ENCODE measurements around the gene OR10H1. TPM values are rescaled to one million over a fixed set of nuclear protein-coding genes. Genes with fewer than 3 reads are reported as not detected.
"Not testable (repeated sequence)": the region's sequence is repeated elsewhere in the genome, so short reads cannot be mapped to it uniquely, and the experiment has no call there.

The OR10H1 gene
- total RNA-seq, 1 donor from 2014 or later, result not detected

DNA sequence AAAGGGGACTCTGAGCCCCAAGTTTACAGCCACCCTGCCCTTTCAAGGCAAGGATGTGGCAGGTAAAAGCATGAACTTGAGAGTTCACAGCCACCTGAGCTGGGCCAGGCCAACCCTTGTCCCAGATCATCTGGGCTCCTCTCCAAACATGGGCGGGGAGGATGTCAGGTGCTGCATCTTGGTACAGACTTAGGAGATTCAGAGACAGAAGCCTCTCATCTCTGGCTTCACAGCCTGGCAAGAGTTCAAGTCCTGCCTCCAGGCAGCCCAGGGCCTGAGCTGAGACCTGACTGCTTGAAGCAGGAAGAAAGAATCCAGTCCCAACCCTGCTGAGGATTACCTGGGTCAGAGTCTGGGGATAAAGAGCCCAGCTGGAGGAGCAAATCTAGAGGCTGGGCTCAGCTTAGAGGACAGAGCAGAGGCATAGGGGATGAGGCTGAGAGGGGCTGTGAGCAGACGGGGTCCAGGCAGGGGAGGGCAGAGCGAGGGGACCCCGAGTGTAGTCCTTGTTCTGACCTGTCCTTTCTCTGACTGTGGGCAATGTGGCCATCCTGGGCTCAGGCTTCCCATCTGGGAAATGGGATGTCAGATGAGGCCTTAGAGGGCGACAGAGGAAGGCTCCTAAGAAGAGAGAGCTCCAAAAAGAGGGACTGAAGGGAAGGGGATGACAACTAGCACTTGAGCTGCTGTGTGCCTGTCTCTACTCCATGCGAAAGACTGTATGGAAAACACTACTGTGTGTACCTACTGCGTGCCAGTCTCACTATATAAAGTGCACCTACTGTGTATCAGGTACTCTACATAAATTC is 34.6 kb downstream of the OR10H1 start:
- intact Hi-C loops (cut with micrococcal nuclease), result no loop called here
- Histone ChIP-seq H3K4me3 (no peak overlapping the region), H3K27ac (replicated peaks) (peak overlapping the region; percentile 85), H3K36me3 (no peaks in the 10 kb centered on the region), H3K27me3 (ENCODE audit: low read depth) (peaks cover 20% of the 10 kb centered on the region), H3K9me3 (replicated peaks) (no peaks in the 10 kb centered on the region), H3K4me1 (peaks cover 36% of the 10 kb centered on the region)
- DNase-seq, result no peak
- TF ChIP-seq, protein P1, sequence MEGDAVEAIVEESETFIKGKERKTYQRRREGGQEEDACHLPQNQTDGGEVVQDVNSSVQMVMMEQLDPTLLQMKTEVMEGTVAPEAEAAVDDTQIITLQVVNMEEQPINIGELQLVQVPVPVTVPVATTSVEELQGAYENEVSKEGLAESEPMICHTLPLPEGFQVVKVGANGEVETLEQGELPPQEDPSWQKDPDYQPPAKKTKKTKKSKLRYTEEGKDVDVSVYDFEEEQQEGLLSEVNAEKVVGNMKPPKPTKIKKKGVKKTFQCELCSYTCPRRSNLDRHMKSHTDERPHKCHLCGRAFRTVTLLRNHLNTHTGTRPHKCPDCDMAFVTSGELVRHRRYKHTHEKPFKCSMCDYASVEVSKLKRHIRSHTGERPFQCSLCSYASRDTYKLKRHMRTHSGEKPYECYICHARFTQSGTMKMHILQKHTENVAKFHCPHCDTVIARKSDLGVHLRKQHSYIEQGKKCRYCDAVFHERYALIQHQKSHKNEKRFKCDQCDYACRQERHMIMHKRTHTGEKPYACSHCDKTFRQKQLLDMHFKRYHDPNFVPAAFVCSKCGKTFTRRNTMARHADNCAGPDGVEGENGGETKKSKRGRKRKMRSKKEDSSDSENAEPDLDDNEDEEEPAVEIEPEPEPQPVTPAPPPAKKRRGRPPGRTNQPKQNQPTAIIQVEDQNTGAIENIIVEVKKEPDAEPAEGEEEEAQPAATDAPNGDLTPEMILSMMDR (IDR thresholded peaks at IDR 0.05; ENCODE audit: borderline replicate concordance), result no peak

DNA sequence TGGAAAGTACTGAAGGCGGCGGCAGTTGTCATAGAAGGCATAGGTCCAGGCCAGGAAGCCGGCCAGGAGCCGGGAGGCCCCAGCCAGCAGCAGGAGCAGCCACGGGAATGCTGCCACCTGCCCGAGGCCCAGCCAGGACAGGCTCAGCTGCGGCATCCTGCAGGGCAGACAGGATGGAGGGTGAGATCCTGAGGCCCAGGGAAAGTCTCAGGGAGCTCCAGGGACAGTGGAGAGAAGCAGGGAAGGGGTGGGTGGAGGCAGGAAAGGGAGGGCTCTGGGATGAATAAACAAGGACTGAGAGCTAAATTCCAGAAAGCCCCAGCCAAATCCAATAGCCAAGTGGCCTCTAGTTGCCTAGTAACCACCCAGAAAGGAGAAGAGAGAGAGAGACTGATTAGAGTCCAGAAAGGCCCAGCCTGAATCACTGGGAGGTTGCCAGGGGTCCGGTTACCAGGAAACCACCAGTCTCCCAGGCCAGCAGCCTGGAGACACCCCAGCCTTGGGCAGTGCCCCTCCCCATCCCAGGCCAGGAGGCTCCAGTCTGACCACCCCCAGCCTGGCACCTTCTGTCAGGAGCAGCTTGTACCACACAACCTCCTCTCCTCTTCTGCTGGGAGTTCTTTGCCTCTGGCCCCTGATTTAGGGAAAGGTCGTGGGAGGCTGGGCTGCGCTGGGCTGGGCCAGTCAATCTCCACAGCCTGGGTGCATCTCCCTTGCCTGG is 35.5 kb downstream of the OR10H1 start:
- H3K4me3 ChIP-seq, result peak overlapping the region; percentile 53
- no peaks in the 10 kb centered on the region for H3K36me3 ChIP-seq
- H3K27me3 ChIP-seq (ENCODE audit: low read depth), result peaks cover 24% of the 10 kb centered on the region
- H3K27ac ChIP-seq (replicated peaks), result peak overlapping the region; percentile 85
- DNase-seq, result peak; percentile 73
- H3K9me3 ChIP-seq (replicated peaks), result no peaks in the 10 kb centered on the region
- peaks cover 36% of the 10 kb centered on the region for H3K4me1 ChIP-seq
- intact Hi-C loops (cut with micrococcal nuclease), result no loop called here
- TF ChIP-seq, protein P1 (IDR thresholded peaks at IDR 0.05; ENCODE audit: borderline replicate concordance), result peak; percentile 12

DNA sequence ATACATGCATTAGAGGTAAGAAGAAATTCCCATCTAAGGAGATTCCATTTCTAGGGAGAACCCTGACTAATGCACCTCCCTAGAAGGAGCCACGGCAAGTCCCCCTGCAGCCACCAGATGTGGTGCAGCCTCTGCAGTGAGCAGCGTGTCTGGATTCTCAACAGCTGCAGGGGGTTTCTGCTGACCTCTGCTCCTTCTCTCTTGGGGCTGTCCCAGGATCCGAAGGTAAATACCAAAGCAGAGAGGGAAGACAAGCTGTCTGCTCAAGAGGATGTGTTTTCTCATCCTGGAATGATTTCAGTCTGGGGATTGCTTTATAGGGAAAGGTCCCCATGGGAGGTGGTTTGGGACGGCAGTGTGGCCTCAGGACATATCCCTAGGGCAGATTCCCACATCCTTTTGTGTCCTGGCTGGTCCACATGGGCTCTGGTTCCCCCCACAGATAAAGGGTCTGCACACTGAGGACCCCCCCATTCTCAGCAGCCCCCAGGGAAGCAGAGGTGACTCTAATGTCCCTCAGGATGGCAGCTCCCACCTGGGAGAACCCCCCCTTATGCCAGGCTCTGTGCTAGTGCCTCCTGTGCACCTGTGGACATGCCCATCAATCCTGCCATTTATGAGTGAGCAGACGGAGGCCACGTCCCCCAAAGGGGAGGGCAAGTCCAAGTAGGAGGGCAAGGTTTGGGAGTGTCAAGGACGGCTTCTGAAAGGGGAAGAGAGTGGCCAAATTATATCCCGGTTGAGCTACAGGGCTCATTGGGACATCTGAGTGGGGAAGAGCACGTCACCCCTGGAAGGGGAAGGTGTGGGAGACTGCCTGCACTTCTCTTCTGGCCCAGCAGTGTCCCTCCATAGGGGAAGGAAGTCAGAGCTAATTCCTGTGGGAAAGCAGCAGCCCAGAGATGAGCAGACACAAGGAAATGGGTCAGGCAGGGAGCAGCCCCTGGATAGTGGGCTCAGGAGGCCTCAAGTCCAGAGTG is 38.2 kb downstream of the OR10H1 start:
- H3K4me1 ChIP-seq, result peaks cover 36% of the 10 kb centered on the region
- H3K27ac ChIP-seq (replicated peaks), result no peak overlapping the region
- intact Hi-C loops (cut with micrococcal nuclease), result no loop called here
- TF ChIP-seq, protein P1 (IDR thresholded peaks at IDR 0.05; ENCODE audit: borderline replicate concordance), result no peak
- H3K4me3 ChIP-seq, result no peak overlapping the region
- no peaks in the 10 kb centered on the region for H3K36me3 ChIP-seq
- peaks cover 3% of the 10 kb centered on the region for H3K9me3 ChIP-seq (replicated peaks)
- no peak for DNase-seq
- peaks cover 14% of the 10 kb centered on the region for H3K27me3 ChIP-seq (ENCODE audit: low read depth)

DNA sequence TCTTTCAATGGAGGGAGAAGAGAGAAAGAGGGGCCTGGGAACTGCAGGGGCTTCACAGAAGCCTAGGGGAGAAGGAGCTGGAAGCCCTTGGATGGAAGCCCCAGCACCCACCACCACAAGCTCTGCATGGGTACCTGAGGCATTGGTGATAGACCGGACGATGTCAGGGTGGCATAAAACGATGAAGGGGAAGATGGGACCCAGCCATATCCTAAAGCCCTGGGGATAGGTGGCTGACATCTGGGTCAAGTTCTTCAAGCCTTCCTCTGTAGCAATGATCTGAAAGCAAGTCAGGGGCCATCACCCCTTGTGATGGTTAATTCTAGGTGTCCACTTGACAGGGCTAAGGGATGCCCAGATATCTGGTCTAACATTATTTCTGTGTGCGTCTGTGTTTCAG is 39.2 kb downstream of the OR10H1 start:
- TF ChIP-seq, protein P1 (IDR thresholded peaks at IDR 0.05; ENCODE audit: borderline replicate concordance), result no peak
- no peak overlapping the region for H3K4me3 ChIP-seq
- peaks cover 30% of the 10 kb centered on the region for H3K4me1 ChIP-seq
- peaks cover 3% of the 10 kb centered on the region for H3K9me3 ChIP-seq (replicated peaks)
- no peaks in the 10 kb centered on the region for H3K36me3 ChIP-seq
- no peak overlapping the region for H3K27ac ChIP-seq (replicated peaks)
- intact Hi-C loops (cut with micrococcal nuclease), result no loop called here
- peaks cover 14% of the 10 kb centered on the region for H3K27me3 ChIP-seq (ENCODE audit: low read depth)
- no peak for DNase-seq

DNA sequence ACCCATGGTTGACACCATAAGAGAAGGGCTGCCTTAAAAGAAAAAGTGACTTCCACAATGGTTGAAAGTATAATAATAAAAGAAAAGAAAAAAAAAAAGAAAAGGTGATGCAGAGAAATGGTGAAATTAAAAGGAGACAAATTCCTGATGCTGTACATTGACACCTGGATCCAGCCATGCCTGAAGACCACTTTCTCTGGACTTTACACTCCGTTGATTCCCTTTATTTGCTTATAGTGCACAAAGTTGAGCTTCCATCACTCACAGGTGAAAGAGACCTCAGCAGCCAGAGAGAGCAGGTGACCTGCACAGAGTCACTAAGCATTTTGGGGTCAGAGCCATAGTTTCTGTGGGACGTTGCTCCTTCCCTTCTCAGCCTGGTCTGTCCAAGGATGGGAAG is 40.2 kb downstream of the OR10H1 start:
- H3K27me3 ChIP-seq (ENCODE audit: low read depth), result peaks cover 14% of the 10 kb centered on the region
- DNase-seq, result no peak
- H3K27ac ChIP-seq (replicated peaks), result no peak overlapping the region
- intact Hi-C loops (cut with micrococcal nuclease), result no loop called here
- TF ChIP-seq, protein P1 (IDR thresholded peaks at IDR 0.05; ENCODE audit: borderline replicate concordance), result no peak
- no peaks in the 10 kb centered on the region for H3K36me3 ChIP-seq
- H3K4me3 ChIP-seq, result no peak overlapping the region
- peaks cover 20% of the 10 kb centered on the region for H3K4me1 ChIP-seq
- peaks cover 3% of the 10 kb centered on the region for H3K9me3 ChIP-seq (replicated peaks)

DNA sequence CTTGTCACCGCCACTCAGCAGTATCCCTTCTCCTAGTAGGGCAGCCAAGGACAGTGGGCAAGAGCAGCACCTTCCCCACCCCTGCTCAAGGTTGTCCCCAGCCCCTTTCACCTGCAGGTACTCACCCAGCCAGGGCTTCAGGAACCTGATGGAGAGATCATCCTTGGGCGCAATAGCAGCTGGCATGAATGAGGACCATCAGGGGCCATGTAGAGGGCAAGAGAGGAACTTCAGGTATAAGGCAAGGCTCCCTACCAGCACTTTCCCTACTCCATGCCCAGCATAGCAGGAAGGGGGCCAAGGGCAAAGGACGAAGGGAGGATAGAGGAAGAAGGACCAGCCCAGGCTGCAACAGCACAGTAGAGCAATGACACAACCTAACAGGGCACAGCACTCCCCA is 41.3 kb downstream of the OR10H1 start:
- H3K9me3 ChIP-seq (replicated peaks); DNase-seq; H3K36me3 ChIP-seq; H3K27ac ChIP-seq (replicated peaks); intact Hi-C loops (cut with micrococcal nuclease); H3K4me3 ChIP-seq: not testable (repeated sequence)
- peaks cover 17% of the 10 kb centered on the region for H3K27me3 ChIP-seq (ENCODE audit: low read depth)
- peaks cover 11% of the 10 kb centered on the region for H3K4me1 ChIP-seq

Data from left ventricle myocardium inferior (tissue), 1 donor.